GM12878 (cell line): ENCODE data around the gene CASTOR1. TPM values are rescaled to one million over a fixed set of nuclear protein-coding genes. Genes with fewer than 3 reads are reported as not detected.

Experiments
- ATAC-seq: fragments of 200-7000 bp; cut with Tn5 transposase; 3 replicates; pipeline ENCODE4 v1.9.1; 2020; ENCODE audit warnings: mild to moderate bottlenecking, moderate library complexity
- BruUV-seq: library from RNA; stranded (reverse); fragments of 400-500 nt; replicated peaks from 2 replicates; lab custom pipeline; 2021; lab: Mats Ljungman, UMichigan
- CTCF ChIA-PET: fragments of 300-600 bp; sonication (Branson Sonifier 250); formaldehyde crosslinking; extraction: SDS; loops from one replicate; lab custom pipeline; 2021; ENCODE audit warnings: inconsistent platforms; lab: Yijun Ruan, JAX
- POLR2A ChIA-PET: fragments of 350-600 bp; formaldehyde crosslinking; extraction: SDS; loops from one replicate; lab custom pipeline; 2021; ENCODE audit warnings: inconsistent platforms; lab: Charles Lee
- RAD21 ChIA-PET: fragments of 300-600 bp; sonication (Branson Sonifier 250); formaldehyde crosslinking; loops from one replicate; lab custom pipeline; 2023; ENCODE audit warnings: antibody characterized with exemption; ENCODE audit not compliant: unreplicated experiment; lab: Charles Lee
- SMC1A ChIA-PET: fragments of 300-600 bp; sonication (Branson Sonifier 250); formaldehyde crosslinking; loops from one replicate; lab custom pipeline; 2023; ENCODE audit not compliant: unreplicated experiment, uncharacterized antibody; lab: Charles Lee
- DNase-seq: peaks from one replicate; pipeline ENCODE4 v3.0.0-alpha.2; 2011; ENCODE audit warnings: low read depth, low spot score
- FAIRE-seq: peaks from 3 replicates; lab custom pipeline; 2011; peaks lifted over from hg19 to GRCh38; lab: Jason Lieb, UNC
- H2AFZ ChIP-seq: 2 replicates; pipeline ENCODE4 v1.6.0; 2011; ENCODE audit warnings: low read depth, low read length, control low read depth; ENCODE audit not compliant: control insufficient read depth
- H3K27ac ChIP-seq: 2 replicates; pipeline ENCODE4 v1.5.1; 2011; ENCODE audit warnings: control low read depth; ENCODE audit not compliant: control insufficient read depth, insufficient read depth
- H3K27me3 ChIP-seq, 2 experiments: replicated peaks in 1 of 2; 2 replicates each; pipeline versions ENCODE4 v1.6.0 to v1.6.1; 2011; ENCODE audit warnings: low read length in 1 of 2; ENCODE audit not compliant: control insufficient read depth in 2 of 2, insufficient read depth in 2 of 2
- H3K36me3 ChIP-seq, 2 experiments: 2 replicates each; pipeline ENCODE4 v1.5.1; 2011; ENCODE audit warnings: low read length in 1 of 2; ENCODE audit not compliant: control insufficient read depth in 2 of 2, insufficient read depth in 2 of 2
- H3K4me1 ChIP-seq: 2 replicates; pipeline ENCODE4 v1.6.1; 2011; ENCODE audit warnings: mild to moderate bottlenecking, low read length, moderate library complexity, mixed read lengths; ENCODE audit not compliant: control insufficient read depth, insufficient read depth
- H3K4me2 ChIP-seq: 2 replicates; pipeline ENCODE4 v1.6.0; 2011; ENCODE audit warnings: control low read depth; ENCODE audit not compliant: control insufficient read depth, insufficient read depth
- H3K4me3 ChIP-seq: fragments of 200-600 bp; sonication (generic); 2 replicates; pipeline ENCODE4 v1.5.1; 2016
- H3K79me2 ChIP-seq: 2 replicates; pipeline ENCODE4 v1.6.0; 2011; ENCODE audit warnings: low read length; ENCODE audit not compliant: control insufficient read depth, insufficient read depth
- H3K9ac ChIP-seq: 2 replicates; pipeline ENCODE4 v1.8.0; 2011; ENCODE audit warnings: low read length, control low read depth, mixed read lengths; ENCODE audit not compliant: control insufficient read depth, insufficient read depth
- H3K9me3 ChIP-seq: replicated peaks from 3 replicates; pipeline ENCODE4 v1.5.1; 2011; ENCODE audit warnings: mild to moderate bottlenecking, low read length; ENCODE audit not compliant: control insufficient read depth, insufficient read depth
- H4K20me1 ChIP-seq: 2 replicates; pipeline ENCODE4 v1.6.0; 2011; ENCODE audit not compliant: control insufficient read depth, insufficient read depth
- CBFB ChIP-seq: IDR thresholded peaks from 2 replicates; pipeline ENCODE4 v1.6.1; 2016; ENCODE audit warnings: antibody characterized with exemption, low read depth
- CHD1 ChIP-seq: IDR thresholded peaks from 2 replicates; pipeline ENCODE4 v1.6.1; 2012; ENCODE audit warnings: low read depth, low read length, improper control_type of control experiment
- E4F1 ChIP-seq: fragments of 450-650 bp; IDR thresholded peaks from 2 replicates; pipeline ENCODE4 v1.6.1; 2018; ENCODE audit warnings: borderline replicate concordance, mild to moderate bottlenecking; ENCODE audit not compliant: partially characterized antibody
- EED ChIP-seq: sonication (generic); IDR thresholded peaks from 2 replicates; pipeline ENCODE4 v1.6.1; 2016; ENCODE audit warnings: antibody characterized with exemption, low read depth
- GABPA ChIP-seq: IDR thresholded peaks from 2 replicates; pipeline ENCODE4 v1.6.1; 2014; ENCODE audit warnings: antibody characterized with exemption, low read depth, mild to moderate bottlenecking, inconsistent platforms
- HCFC1 ChIP-seq: fragments of 150-350 bp; IDR thresholded peaks from 2 replicates; pipeline ENCODE4 v1.6.1; 2014; ENCODE audit warnings: low read length
- KAT2A ChIP-seq: conservative IDR thresholded peaks from 2 replicates; pipeline ENCODE4 v1.6.1; 2011; ENCODE audit warnings: low read depth, low read length; ENCODE audit not compliant: control insufficient read depth
- LARP7 ChIP-seq: fragments of 450-650 bp; IDR thresholded peaks from 2 replicates; pipeline ENCODE4 v1.6.1; 2017; ENCODE audit warnings: mild to moderate bottlenecking
- MYC ChIP-seq: IDR thresholded peaks from 2 replicates; pipeline ENCODE4 v1.6.1; 2011; ENCODE audit warnings: mild to moderate bottlenecking, low read length, moderate library complexity, inconsistent platforms; ENCODE audit not compliant: insufficient read depth, insufficient replicate concordance, insufficient read length, severe bottlenecking
- NR2F1 ChIP-seq: fragments of 450-650 bp; conservative IDR thresholded peaks from 2 replicates; pipeline ENCODE4 v1.6.1; 2017; ENCODE audit warnings: mild to moderate bottlenecking
- SIX5 ChIP-seq: IDR thresholded peaks from 2 replicates; pipeline ENCODE4 v1.6.1; 2011; ENCODE audit warnings: mild to moderate bottlenecking, low read depth, low read length, moderate library complexity; ENCODE audit not compliant: severe bottlenecking
- SMARCA5 ChIP-seq: fragments of 450-650 bp; IDR thresholded peaks from 2 replicates; pipeline ENCODE4 v1.6.1; 2017; ENCODE audit warnings: mild to moderate bottlenecking
- SREBF1 ChIP-seq: IDR thresholded peaks from 2 replicates; pipeline ENCODE4 v1.6.1; 2012; ENCODE audit warnings: mild to moderate bottlenecking, low read length
- WRNIP1 ChIP-seq: IDR thresholded peaks from 2 replicates; pipeline ENCODE4 v1.6.1; 2011; ENCODE audit warnings: low read depth, low read length, improper control_type of control experiment, borderline replicate concordance
- ZBTB4 ChIP-seq: fragments of 450-650 bp; formaldehyde crosslinking; IDR thresholded peaks from 2 replicates; pipeline ENCODE4 v1.4.0; 2022; ENCODE audit warnings: mild to moderate bottlenecking, moderate library complexity
- ZNF207 ChIP-seq: fragments of 450-650 bp; IDR thresholded peaks from 2 replicates; pipeline ENCODE4 v1.6.1; 2014; ENCODE audit warnings: antibody characterized with exemption, mild to moderate bottlenecking, borderline replicate concordance
- ZNF384 ChIP-seq: IDR thresholded peaks from 2 replicates; pipeline ENCODE4 v1.6.1; 2012; ENCODE audit warnings: low read depth, mild to moderate bottlenecking, low read length, improper control_type of control experiment, borderline replicate concordance
- WGBS: methylation state at CpG from one replicate; pipeline ENCODE4 v1.1.6; 2016; ENCODE audit warnings: low lambda C conversion rate; ENCODE audit not compliant: insufficient replicate concordance, insufficient coverage; ENCODE audit errors: missing lambda C conversion rate; 5-methylcytosine and 5-hydroxymethylcytosine counted together
- in situ Hi-C: fragments of 300-500 bp; cut with MboI; formaldehyde crosslinking; loops from 9 replicates; pipeline ENCODE4 v1.14.3; 2018; ENCODE audit warnings: mixed read lengths
- intact Hi-C: fragments of 100-400 bp; cut with micrococcal nuclease; formaldehyde crosslinking; loops from one replicate; pipeline ENCODE4 v1.14.2; 2022; ENCODE audit not compliant: unreplicated experiment
- polyA plus RNA-seq, 11 experiments: library from polyadenylated mRNA; depleted of rRNA in 4 of 11; unstranded in 6 of 11; stranded (reverse) in 5 of 11; fragments of >200 nt; fragmentation: Nextera tagmentation in 4 of 11; fragmentation: Illumina TruSeq in 1 of 11; extraction: Ambion mirVana in 4 of 11; extraction: Trizol in 1 of 11; gene quantifications; 1 replicate in 1 of 11; 2 replicates in 10 of 11; pipeline versions ENCODE4 v1.2.1 to v1.2.3, GENCODE V29; 2011 to 2016; ENCODE audit warnings: inconsistent platforms in 2 of 11, missing spikeins in 2 of 11, low read depth in 1 of 11
- total RNA-seq, 4 experiments: library from RNA; depleted of rRNA in 3 of 4; stranded (reverse); fragments of >200 nt in 3 of 4; fragmentation: Illumina TruSeq in 1 of 4; extraction: Trizol in 1 of 4; gene quantifications; 2 replicates each; pipeline versions ENCODE4 v1.2.1 to v1.2.3, GENCODE V29; 2013 to 2021

The CASTOR1 gene
- total and polyA plus RNA-seq, 10 of the 15 experiments (the other 5 are each of a cell fraction or from before 2014, with no cell fraction given), result 0.31 to 9.1 (median 3.3) TPM

GRCh38 chr22:30296324-30296723 lies 7.0 kb upstream of the CASTOR1 start:
- Histone ChIP-seq H3K36me3 (peaks cover 15 to 42% of the 10 kb centered on the region in 2 experiments; a peak in 3 of 4 replicates), H3K9me3 (no peaks in the 10 kb centered on the region), H2AFZ (no peak overlapping the region), H3K4me1 (peaks cover under 1% of the 10 kb centered on the region; the same call in 1 of the 2 replicates), H3K27me3 (no peaks in the 10 kb centered on the region), H3K4me2 (no peak overlapping the region), H3K79me2 (no peaks in the 10 kb centered on the region), H3K4me3 (no peak overlapping the region), H4K20me1 (no peaks in the 10 kb centered on the region)
- POLR2A ChIA-PET, result no interaction called here
- intact Hi-C loops, result no loop called here
- no peak for FAIRE-seq
- DNase-seq, result no peak
- SMC1A ChIA-PET, result interaction anchor here (0.5 to 1.2 kb wide), 3 partner anchors 9 to 93 kb away, joined by 3 to 5 read pairs (median 3); partner anchors contain the start of gene TBC1D10A
- CTCF ChIA-PET, result interaction anchor here (0.8 to 1.4 kb wide), 2 partner anchors 9 to 192 kb away, joined by 3 to 7 read pairs; no protein-coding TSS in a partner anchor
- BruUV-seq, result no TSS peak
- RAD21 ChIA-PET, result interaction anchor here (1.4 kb wide), 1 partner anchor 31 kb away, joined by 4 read pairs; the partner anchor contains the start of gene TBC1D10A
- no peak for ATAC-seq
- in situ Hi-C loops, result no loop called here
- TF ChIP-seq NR2F1 (no peak), MYC (no peak), CBFB (no peak), SIX5 (no peak), ZBTB4 (CRISPR knock-in tag) (no peak), EED (no peak), SMARCA5 (no peak), ZNF207 (no peak), GABPA (no peak), SREBF1 (no peak), KAT2A (no peak), WRNIP1 (no peak), HCFC1 (no peak), LARP7 (no peak), ZNF384 (no peak), E4F1 (no peak), CHD1 (no peak)
- TF ChIP-seq, all 136 proteins: peak for 0
- Histone ChIP-seq H3K27ac (no peak overlapping the region), H3K9ac (no peak overlapping the region)
- WGBS, result 98% methylated on average over 4 of the region's 4 CpGs
